Suprapubic skin (tissue), 3 donors: ENCODE measurements around the gene MED1.

Experiments used
- POLR2A ChIP-seq, 2 donors: fragments of 450-650 bp; IDR thresholded peaks; one replicate each; pipeline ENCODE4 v1.6.1; 2017; ENCODE audit warnings: antibody characterized with exemption in 2 of 2, mild to moderate bottlenecking in 2 of 2, moderate library complexity in 2 of 2
- TF ChIP-seq, protein P1 (sequence below), 2 donors: fragments of 200-600 bp in 1 of 2; fragments of 450-650 bp in 1 of 2; sonication (generic) in 1 of 2; IDR thresholded peaks; one replicate each; pipeline ENCODE4 v1.5.1; 2016 to 2019; ENCODE audit warnings: antibody characterized with exemption in 2 of 2, mild to moderate bottlenecking in 1 of 2, moderate library complexity in 1 of 2

GRCh38 chr17:39416141-39416540, 34.9 kb downstream of the MED1 start:
- TF ChIP-seq, protein P1, sequence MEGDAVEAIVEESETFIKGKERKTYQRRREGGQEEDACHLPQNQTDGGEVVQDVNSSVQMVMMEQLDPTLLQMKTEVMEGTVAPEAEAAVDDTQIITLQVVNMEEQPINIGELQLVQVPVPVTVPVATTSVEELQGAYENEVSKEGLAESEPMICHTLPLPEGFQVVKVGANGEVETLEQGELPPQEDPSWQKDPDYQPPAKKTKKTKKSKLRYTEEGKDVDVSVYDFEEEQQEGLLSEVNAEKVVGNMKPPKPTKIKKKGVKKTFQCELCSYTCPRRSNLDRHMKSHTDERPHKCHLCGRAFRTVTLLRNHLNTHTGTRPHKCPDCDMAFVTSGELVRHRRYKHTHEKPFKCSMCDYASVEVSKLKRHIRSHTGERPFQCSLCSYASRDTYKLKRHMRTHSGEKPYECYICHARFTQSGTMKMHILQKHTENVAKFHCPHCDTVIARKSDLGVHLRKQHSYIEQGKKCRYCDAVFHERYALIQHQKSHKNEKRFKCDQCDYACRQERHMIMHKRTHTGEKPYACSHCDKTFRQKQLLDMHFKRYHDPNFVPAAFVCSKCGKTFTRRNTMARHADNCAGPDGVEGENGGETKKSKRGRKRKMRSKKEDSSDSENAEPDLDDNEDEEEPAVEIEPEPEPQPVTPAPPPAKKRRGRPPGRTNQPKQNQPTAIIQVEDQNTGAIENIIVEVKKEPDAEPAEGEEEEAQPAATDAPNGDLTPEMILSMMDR (IDR thresholded peaks at IDR 0.05), result no peak
- TF ChIP-seq POLR2A (IDR thresholded peaks at IDR 0.05), result no peak
